OCI-LY7 (cell line): Measurements from ENCODE around the gene MYADM. TPM values are rescaled to one million over a fixed set of nuclear protein-coding genes. Genes with fewer than 3 reads are reported as not detected.

ENCODE experiments used
- BruUV-seq: library from RNA; stranded (reverse); fragments of 400-500 nt; replicated peaks from 2 replicates; lab custom pipeline; 2021; lab: Mats Ljungman, UMichigan
- CTCF ChIA-PET: fragments of 300-600 bp; sonication (Branson Sonifier 250); formaldehyde crosslinking; loops from one replicate; lab custom pipeline; 2022; ENCODE audit warnings: antibody characterized with exemption; ENCODE audit not compliant: unreplicated experiment; lab: Charles Lee
- POLR2A ChIA-PET: fragments of 300-600 bp; sonication (Branson Sonifier 250); formaldehyde crosslinking; loops from one replicate; lab custom pipeline; 2022; ENCODE audit warnings: antibody characterized with exemption; lab: Charles Lee
- DNase-seq: peaks from one replicate; pipeline ENCODE4 v3.0.0-alpha.2; 2015; ENCODE audit warnings: low spot score
- H2AFZ ChIP-seq: fragments of 200-600 bp; sonication (generic), shearing (Covaris generic); 2 replicates; pipeline ENCODE4 v1.6.1; 2014; ENCODE audit warnings: mild to moderate bottlenecking, antibody characterized with exemption, low read length, moderate library complexity
- H3K27ac ChIP-seq: fragments of 200-600 bp; sonication (generic); 2 replicates; pipeline ENCODE4 v1.5.1; 2014; ENCODE audit warnings: mixed run types, low read depth, mild to moderate bottlenecking, moderate library complexity, low read length, inconsistent platforms; ENCODE audit not compliant: poor library complexity, severe bottlenecking
- H3K36me3 ChIP-seq: fragments of 200-600 bp; sonication (generic); 2 replicates; pipeline ENCODE4 v1.6.1; 2014; ENCODE audit warnings: mild to moderate bottlenecking, antibody characterized with exemption, low read length, moderate library complexity, mixed read lengths; ENCODE audit not compliant: insufficient read depth
- H3K4me1 ChIP-seq: fragments of 200-600 bp; sonication (generic); 2 replicates; pipeline ENCODE4 v1.5.1; 2014; ENCODE audit warnings: mild to moderate bottlenecking, low read length; ENCODE audit not compliant: insufficient read depth, poor library complexity, severe bottlenecking
- H3K4me2 ChIP-seq: fragments of 200-600 bp; sonication (generic); 2 replicates; pipeline ENCODE4 v1.6.1; 2014; ENCODE audit warnings: mild to moderate bottlenecking, low read length
- H3K4me3 ChIP-seq: fragments of 200-600 bp; sonication (generic); 2 replicates; pipeline ENCODE4 v1.5.1; 2014; ENCODE audit warnings: mild to moderate bottlenecking, low read depth, low read length; ENCODE audit not compliant: poor library complexity, severe bottlenecking
- H3K79me2 ChIP-seq: fragments of 200-600 bp; sonication (generic); 2 replicates; pipeline ENCODE4 v1.6.1; 2016; ENCODE audit warnings: low read depth, mild to moderate bottlenecking, low read length, moderate library complexity, mixed read lengths; ENCODE audit not compliant: insufficient read depth
- H3K9me2 ChIP-seq: fragments of 200-600 bp; sonication (generic); 2 replicates; pipeline ENCODE4 v1.6.1; 2016; ENCODE audit warnings: mild to moderate bottlenecking, low read length, mixed read lengths; ENCODE audit not compliant: insufficient read depth
- H3K9me3 ChIP-seq: fragments of 200-600 bp; sonication (generic); 2 replicates; pipeline ENCODE4 v1.6.1; 2014; ENCODE audit warnings: mild to moderate bottlenecking, mixed run types, low read length, mixed read lengths
- H4K20me1 ChIP-seq: fragments of 200-600 bp; sonication (generic); 2 replicates; pipeline ENCODE4 v1.6.1; 2014; ENCODE audit warnings: mild to moderate bottlenecking, antibody characterized with exemption, low read length, moderate library complexity, mixed read lengths; ENCODE audit not compliant: insufficient read depth
- CTCF ChIP-seq: fragments of 200-600 bp; sonication (generic); conservative IDR thresholded peaks from 2 replicates; pipeline ENCODE4 v1.5.1; 2014; ENCODE audit warnings: mild to moderate bottlenecking, antibody characterized with exemption, low read length, moderate library complexity, mixed read lengths
- EZH2phosphoT487 ChIP-seq: fragments of 200-600 bp; sonication (generic); IDR thresholded peaks from 2 replicates; pipeline ENCODE4 v1.6.1; 2018; ENCODE audit warnings: low read depth, borderline replicate concordance, mild to moderate bottlenecking, mixed run types, antibody characterized with exemption, low read length, moderate library complexity, mixed read lengths
- intact Hi-C: fragments of 100-400 bp; cut with micrococcal nuclease; formaldehyde crosslinking; loops from one replicate; pipeline ENCODE4 v1.10.0; 2022; ENCODE audit not compliant: unreplicated experiment
- total RNA-seq, 2 experiments: library from RNA; depleted of rRNA in 1 of 2; stranded (reverse); fragments of >200 nt in 1 of 2; shearing (Covaris generic) in 1 of 2; gene quantifications; 2 replicates each; pipeline ENCODE4 v1.2.3, GENCODE V29; 2014 to 2022

Gene MYADM
- total RNA-seq, 2 experiments from 2014 or later: 0.82 to 0.98 TPM

GRCh38 chr19:53819861-53820260 lies 47.8 kb upstream of the MYADM start:
- no TSS peak for BruUV-seq

GRCh38 chr19:53823380-53824120 lies 44.1 kb upstream of the MYADM start:
- Histone ChIP-seq H3K9me2 (no peaks in the 10 kb centered on the region), H3K4me3 (no peak overlapping the region), H3K27ac (no peak overlapping the region), H3K79me2 (no peaks in the 10 kb centered on the region), H3K9me3 (no peaks in the 10 kb centered on the region), H3K4me2 (no peak overlapping the region), H2AFZ (no peak overlapping the region), H3K36me3 (no peaks in the 10 kb centered on the region), H4K20me1 (no peaks in the 10 kb centered on the region), H3K4me1 (no peaks in the 10 kb centered on the region)
- no TSS peak for BruUV-seq
- POLR2A ChIA-PET: no interaction called here
- CTCF ChIA-PET: no interaction called here
- TF ChIP-seq CTCF (no peak), EZH2phosphoT487 (no peak)
- no peak for DNase-seq
- intact Hi-C loops: no loop called here

More at GRCh38 chr19:53819861-53820260, 47.8 kb upstream of the MYADM start:
- H3K4me3 ChIP-seq: no peak overlapping the region
- no peaks in the 10 kb centered on the region for H3K79me2 ChIP-seq
- H3K4me2 ChIP-seq: no peak overlapping the region
- no peak for DNase-seq
- ChIA-PET CTCF (no interaction called here), POLR2A (no interaction called here)
- no peak overlapping the region for H3K27ac ChIP-seq
- no peaks in the 10 kb centered on the region for H3K9me2 ChIP-seq
- no peak for TF ChIP-seq CTCF
- TF ChIP-seq EZH2phosphoT487: no peak
- no peak overlapping the region for H2AFZ ChIP-seq
- no peaks in the 10 kb centered on the region for H3K36me3 ChIP-seq
- intact Hi-C loops: no loop called here
- no peaks in the 10 kb centered on the region for H4K20me1 ChIP-seq
- H3K4me1 ChIP-seq: no peaks in the 10 kb centered on the region
- H3K9me3 ChIP-seq: no peaks in the 10 kb centered on the region

GRCh38 chr19:53824134-53824611 lies 43.5 kb upstream of the MYADM start, which contains the start of gene NLRP12:
Gene NLRP12 (minus strand): TSS chr19:53824314. CDS start chr19:53824174, 140 bp downstream.
- no TSS peak for BruUV-seq
- no peaks in the 10 kb centered on the region for H3K4me1 ChIP-seq

More at GRCh38 chr19:53824134-53824611, 43.5 kb upstream of the MYADM start, which contains the start of gene NLRP12:
- H3K27ac ChIP-seq: no peak within 1 kb of the TSS
- DNase-seq: no peak
- H3K9me2 ChIP-seq: no peaks in the 10 kb centered on the region
- CTCF ChIA-PET: no interaction called here
- H3K36me3 ChIP-seq: no peaks in the 10 kb centered on the region
- TF ChIP-seq EZH2phosphoT487 (no peak), CTCF (no peak)
- POLR2A ChIA-PET: no interaction called here
- intact Hi-C loops: no loop called here
- H2AFZ ChIP-seq: no peak within 1 kb of the TSS
- H3K4me3 ChIP-seq: no peak within 1 kb of the TSS
- H3K4me2 ChIP-seq: no peak within 1 kb of the TSS
- no peaks in the 10 kb centered on the region for H4K20me1 ChIP-seq
- H3K79me2 ChIP-seq: no peaks in the 10 kb centered on the region
- H3K9me3 ChIP-seq: no peaks in the 10 kb centered on the region
